ENCODE results near the gene NREP.

The NREP gene

GRCh38 chr5:111762895-111763294, 5.9 kb upstream of the NREP start:
- no peak overlapping the region for H3K27ac ChIP-seq (ENCODE audit: low read depth, low read length)
- H3K9me3 ChIP-seq (ENCODE audit: low read length) = no peaks in the 10 kb centered on the region
- no peaks in the 10 kb centered on the region for H3K27me3 ChIP-seq (ENCODE audit: control insufficient read depth in 1 of 2, insufficient read depth in 2 of 2, low read length in 2 of 2)
- H3K4me1 ChIP-seq (ENCODE audit: insufficient read depth, low read length) = peaks cover 6% of the 10 kb centered on the region
- H3K36me3 ChIP-seq (ENCODE audit: insufficient read depth, low read length) = no peaks in the 10 kb centered on the region
- no peak overlapping the region for H3K9ac ChIP-seq (ENCODE audit: low read length)
- H3K4me3 ChIP-seq (ENCODE audit: low read depth in 1 of 2, low read length in 2 of 2) = no peak overlapping the region

- Histone ChIP-seq H3K4me3 (ENCODE audit: low read depth in 1 of 2, low read length in 2 of 2) (peak overlapping the region; percentile 55 to 60), H3K9ac (ENCODE audit: low read length) (peak overlapping the region; percentile 19), H3K4me1 (ENCODE audit: insufficient read depth, low read length) (peaks cover 28% of the 10 kb centered on the region), H3K27me3 (ENCODE audit: control insufficient read depth in 1 of 2, insufficient read depth in 2 of 2, low read length in 2 of 2) (no peaks in the 10 kb centered on the region), H3K36me3 (ENCODE audit: insufficient read depth, low read length) (no peaks in the 10 kb centered on the region), H3K9me3 (ENCODE audit: low read length) (no peaks in the 10 kb centered on the region), H3K27ac (ENCODE audit: low read depth, low read length) (peak overlapping the region; percentile 93)
Observed at GRCh38 chr5:111758284-111758628, 1.3 kb upstream of the NREP start.

- H3K9me3 ChIP-seq (ENCODE audit: low read length) = no peaks in the 10 kb centered on the region
- H3K27ac ChIP-seq (ENCODE audit: low read depth, low read length) = peak overlapping the region; percentile 93
- no peaks in the 10 kb centered on the region for H3K27me3 ChIP-seq (ENCODE audit: control insufficient read depth in 1 of 2, insufficient read depth in 2 of 2, low read length in 2 of 2)
- H3K9ac ChIP-seq (ENCODE audit: low read length) = peak overlapping the region; percentile 19
- H3K36me3 ChIP-seq (ENCODE audit: insufficient read depth, low read length) = no peaks in the 10 kb centered on the region
- peaks cover 28% of the 10 kb centered on the region for H3K4me1 ChIP-seq (ENCODE audit: insufficient read depth, low read length)
- peak overlapping the region; percentile 55 to 60 for H3K4me3 ChIP-seq (ENCODE audit: low read depth in 1 of 2, low read length in 2 of 2)
Observed at GRCh38 chr5:111757355-111758283, 625 bp upstream of the NREP start.

GRCh38 chr5:111755942-111756381, 1.0 kb downstream of the NREP start:
- Histone ChIP-seq H3K27me3 (ENCODE audit: control insufficient read depth in 1 of 2, insufficient read depth in 2 of 2, low read length in 2 of 2) (no peaks in the 10 kb centered on the region), H3K27ac (ENCODE audit: low read depth, low read length) (peak overlapping the region; percentile 95), H3K4me3 (ENCODE audit: low read depth in 1 of 2, low read length in 2 of 2) (peak overlapping the region; percentile 70 to 76), H3K9me3 (ENCODE audit: low read length) (no peaks in the 10 kb centered on the region), H3K36me3 (ENCODE audit: insufficient read depth, low read length) (no peaks in the 10 kb centered on the region), H3K4me1 (ENCODE audit: insufficient read depth, low read length) (peaks cover 28% of the 10 kb centered on the region), H3K9ac (ENCODE audit: low read length) (peak overlapping the region; percentile 55)

GRCh38 chr5:111755345-111755941, 1.6 kb downstream of the NREP start:
- Histone ChIP-seq H3K36me3 (ENCODE audit: insufficient read depth, low read length) (no peaks in the 10 kb centered on the region), H3K4me3 (ENCODE audit: low read depth in 1 of 2, low read length in 2 of 2) (peak overlapping the region in 1 of 2 donors; percentile 76), H3K27me3 (ENCODE audit: control insufficient read depth in 1 of 2, insufficient read depth in 2 of 2, low read length in 2 of 2) (no peaks in the 10 kb centered on the region), H3K9me3 (ENCODE audit: low read length) (no peaks in the 10 kb centered on the region), H3K9ac (ENCODE audit: low read length) (peak overlapping the region; percentile 31), H3K4me1 (ENCODE audit: insufficient read depth, low read length) (peaks cover 28% of the 10 kb centered on the region), H3K27ac (ENCODE audit: low read depth, low read length) (peak overlapping the region; percentile 95)

GRCh38 chr5:111753884-111754589, 3.0 kb downstream of the NREP start:
- Histone ChIP-seq H3K9ac (ENCODE audit: low read length) (no peak overlapping the region), H3K4me1 (ENCODE audit: insufficient read depth, low read length) (peaks cover 33% of the 10 kb centered on the region), H3K36me3 (ENCODE audit: insufficient read depth, low read length) (no peaks in the 10 kb centered on the region), H3K4me3 (ENCODE audit: low read depth in 1 of 2, low read length in 2 of 2) (no peak overlapping the region), H3K27ac (ENCODE audit: low read depth, low read length) (no peak overlapping the region), H3K9me3 (ENCODE audit: low read length) (no peaks in the 10 kb centered on the region), H3K27me3 (ENCODE audit: control insufficient read depth in 1 of 2, insufficient read depth in 2 of 2, low read length in 2 of 2) (no peaks in the 10 kb centered on the region)

GRCh38 chr5:111752426-111752965, 4.5 kb downstream of the NREP start:
- Histone ChIP-seq H3K9ac (ENCODE audit: low read length) (no peak overlapping the region), H3K4me3 (ENCODE audit: low read depth in 1 of 2, low read length in 2 of 2) (no peak overlapping the region), H3K27ac (ENCODE audit: low read depth, low read length) (no peak overlapping the region), H3K9me3 (ENCODE audit: low read length) (no peaks in the 10 kb centered on the region), H3K27me3 (ENCODE audit: control insufficient read depth in 1 of 2, insufficient read depth in 2 of 2, low read length in 2 of 2) (no peaks in the 10 kb centered on the region), H3K4me1 (ENCODE audit: insufficient read depth, low read length) (peaks cover 36% of the 10 kb centered on the region), H3K36me3 (ENCODE audit: insufficient read depth, low read length) (no peaks in the 10 kb centered on the region)

GRCh38 chr5:111749303-111750026, 7.5 kb downstream of the NREP start:
- H3K36me3 ChIP-seq (ENCODE audit: insufficient read depth, low read length) = no peaks in the 10 kb centered on the region
- no peaks in the 10 kb centered on the region for H3K9me3 ChIP-seq (ENCODE audit: low read length)
- H3K4me1 ChIP-seq (ENCODE audit: insufficient read depth, low read length) = peaks cover 28% of the 10 kb centered on the region
- no peak overlapping the region for H3K27ac ChIP-seq (ENCODE audit: low read depth, low read length)
- no peak overlapping the region for H3K4me3 ChIP-seq (ENCODE audit: low read depth in 1 of 2, low read length in 2 of 2)
- H3K27me3 ChIP-seq (ENCODE audit: control insufficient read depth in 1 of 2, insufficient read depth in 2 of 2, low read length in 2 of 2) = no peaks in the 10 kb centered on the region
- no peak overlapping the region for H3K9ac ChIP-seq (ENCODE audit: low read length)

GRCh38 chr5:111748304-111748763, 8.7 kb downstream of the NREP start:
- H3K9ac ChIP-seq (ENCODE audit: low read length) = no peak overlapping the region
- no peak overlapping the region for H3K27ac ChIP-seq (ENCODE audit: low read depth, low read length)
- H3K9me3 ChIP-seq (ENCODE audit: low read length) = no peaks in the 10 kb centered on the region
- no peaks in the 10 kb centered on the region for H3K36me3 ChIP-seq (ENCODE audit: insufficient read depth, low read length)
- no peaks in the 10 kb centered on the region for H3K27me3 ChIP-seq (ENCODE audit: control insufficient read depth in 1 of 2, insufficient read depth in 2 of 2, low read length in 2 of 2)
- no peak overlapping the region for H3K4me3 ChIP-seq (ENCODE audit: low read depth in 1 of 2, low read length in 2 of 2)
- peaks cover 29% of the 10 kb centered on the region for H3K4me1 ChIP-seq (ENCODE audit: insufficient read depth, low read length)

GRCh38 chr5:111747337-111747736, 9.7 kb downstream of the NREP start:
- no peak overlapping the region for H3K27ac ChIP-seq (ENCODE audit: low read depth, low read length)

More at GRCh38 chr5:111747337-111747736, 9.7 kb downstream of the NREP start:
- Histone ChIP-seq H3K36me3 (ENCODE audit: insufficient read depth, low read length) (no peaks in the 10 kb centered on the region), H3K27me3 (ENCODE audit: control insufficient read depth in 1 of 2, insufficient read depth in 2 of 2, low read length in 2 of 2) (no peaks in the 10 kb centered on the region), H3K4me1 (ENCODE audit: insufficient read depth, low read length) (peaks cover 39% of the 10 kb centered on the region), H3K9ac (ENCODE audit: low read length) (no peak overlapping the region), H3K9me3 (ENCODE audit: low read length) (no peaks in the 10 kb centered on the region), H3K4me3 (ENCODE audit: low read depth in 1 of 2, low read length in 2 of 2) (no peak overlapping the region)
